ENCODE results near the gene SAMD14.

GRCh38 chr17:50096758-50097157 is 33.2 kb downstream of the SAMD14 start:
- no peak for TF ChIP-seq JUN (CRISPR knock-in tag; IDR thresholded peaks at IDR 0.05)
- TF ChIP-seq TCF7 (CRISPR knock-in tag; IDR thresholded peaks at IDR 0.05; ENCODE audit: low read depth): no peak
- TF ChIP-seq CTCF (IDR thresholded peaks at IDR 0.05): no peak
- no peak for TF ChIP-seq E2F1 (CRISPR knock-in tag; IDR thresholded peaks at IDR 0.05)
- no peak for TF ChIP-seq USF2 (CRISPR knock-in tag; IDR thresholded peaks at IDR 0.05)
- TF ChIP-seq CBFB (CRISPR knock-in tag; IDR thresholded peaks at IDR 0.05; ENCODE audit: low read depth): no peak
- no peak for TF ChIP-seq CREM (CRISPR knock-in tag; IDR thresholded peaks at IDR 0.05)
- TF ChIP-seq PRRX2 (CRISPR knock-in tag; IDR thresholded peaks at IDR 0.05): no peak
- no peak for TF ChIP-seq ZSCAN18 (CRISPR knock-in tag; IDR thresholded peaks at IDR 0.05)
- TF ChIP-seq ZNF512 (CRISPR knock-in tag; IDR thresholded peaks at IDR 0.05; ENCODE audit: borderline replicate concordance): no peak
- no peak for TF ChIP-seq ZNF416 (CRISPR knock-in tag; IDR thresholded peaks at IDR 0.05)
- no peak for TF ChIP-seq GABPB1 (CRISPR knock-in tag; IDR thresholded peaks at IDR 0.05)
- TF ChIP-seq ATF2 (CRISPR knock-in tag; IDR thresholded peaks at IDR 0.05; ENCODE audit: borderline replicate concordance, low read depth): no peak

All from WTC11 (cell line).